CD4-positive, alpha-beta T cell treated with Interferon alpha-2 for 1 hour (primary cell): Measurements from ENCODE around the gene NFE2.

Source experiments
- DNase-seq, 2 donors: peaks; one replicate each; pipeline ENCODE4 v3.0.0-alpha.2; 2020 to 2022

NFE2 gene

GRCh38 chr12:54246011-54246641, 54.7 kb downstream of the NFE2 start:
- DNase-seq = no peak
